Suppressor macrophage treated with lipopolysaccharide for 4 hours (primary cell): Measurements from ENCODE around the gene NTN4.
"Not testable (repeated sequence)": the region's sequence is repeated elsewhere in the genome, so short reads cannot be mapped to it uniquely, and the experiment has no call there.

Source experiments
- DNase-seq: peaks from one replicate; pipeline ENCODE4 v3.0.0-alpha.2; 2020

The NTN4 gene

DNA sequence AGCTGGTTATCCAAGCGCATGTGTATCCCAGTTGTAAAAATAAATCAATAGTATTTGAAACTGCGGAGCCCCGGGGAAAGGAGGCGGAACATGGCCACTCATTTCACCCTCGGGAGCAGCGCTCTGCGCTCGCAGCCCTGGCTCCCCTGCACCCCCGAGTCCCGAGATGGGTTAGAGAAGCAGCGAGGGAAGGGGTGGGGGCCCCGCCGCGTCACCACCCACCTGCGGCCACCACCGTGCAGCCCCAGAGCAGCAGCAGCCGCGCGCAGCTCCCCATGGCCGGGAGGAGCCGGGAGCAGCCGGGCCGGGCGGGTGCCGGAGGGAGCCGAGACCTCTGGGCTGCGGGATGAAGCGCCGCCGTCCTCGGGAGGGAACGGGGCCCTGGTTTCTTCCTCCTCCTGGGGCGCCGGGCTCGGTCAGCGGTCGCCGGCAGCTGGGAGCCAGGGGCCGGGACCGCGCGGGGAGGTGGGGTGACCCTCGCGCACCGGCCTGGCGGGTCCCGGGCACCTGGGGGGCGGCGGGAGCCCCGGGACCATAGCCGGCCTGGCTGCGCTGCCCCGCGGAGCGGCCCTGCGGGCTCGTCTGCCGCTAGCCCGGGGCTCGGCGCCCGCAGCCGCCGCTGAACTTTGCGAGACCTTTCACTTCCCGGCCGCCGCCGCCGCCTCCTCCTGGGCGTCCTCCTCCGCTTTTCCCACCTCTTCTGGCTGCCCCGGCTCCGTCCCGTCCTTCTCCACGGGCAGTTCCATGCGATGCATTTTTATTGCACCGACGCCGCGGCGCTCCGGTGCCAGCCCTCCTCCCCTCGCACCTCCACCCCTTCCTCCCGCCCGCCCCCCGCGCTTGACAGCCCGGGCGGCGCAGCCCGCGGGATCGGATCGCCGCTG lies at the start of gene NTN4:
TSS of gene NTN4 (minus strand) at position 732 of the 884 bp plus-strand sequence. CDS start at position 277, 455 bp downstream.
- DNase-seq, result peak; percentile 36

GRCh38 chr12:95838125-95838524 lies 47.6 kb upstream of the NTN4 start:
- no peak for DNase-seq

- DNase-seq, result no peak
Observed at GRCh38 chr12:95837240-95838038, 46.9 kb upstream of the NTN4 start.

GRCh38 chr12:95836630-95837239 lies 46.2 kb upstream of the NTN4 start:
- DNase-seq, result no peak

- DNase-seq, result no peak
Observed at GRCh38 chr12:95836185-95836609, 45.6 kb upstream of the NTN4 start.

- no peak for DNase-seq
Observed at GRCh38 chr12:95834572-95834971, 44.0 kb upstream of the NTN4 start.

DNA sequence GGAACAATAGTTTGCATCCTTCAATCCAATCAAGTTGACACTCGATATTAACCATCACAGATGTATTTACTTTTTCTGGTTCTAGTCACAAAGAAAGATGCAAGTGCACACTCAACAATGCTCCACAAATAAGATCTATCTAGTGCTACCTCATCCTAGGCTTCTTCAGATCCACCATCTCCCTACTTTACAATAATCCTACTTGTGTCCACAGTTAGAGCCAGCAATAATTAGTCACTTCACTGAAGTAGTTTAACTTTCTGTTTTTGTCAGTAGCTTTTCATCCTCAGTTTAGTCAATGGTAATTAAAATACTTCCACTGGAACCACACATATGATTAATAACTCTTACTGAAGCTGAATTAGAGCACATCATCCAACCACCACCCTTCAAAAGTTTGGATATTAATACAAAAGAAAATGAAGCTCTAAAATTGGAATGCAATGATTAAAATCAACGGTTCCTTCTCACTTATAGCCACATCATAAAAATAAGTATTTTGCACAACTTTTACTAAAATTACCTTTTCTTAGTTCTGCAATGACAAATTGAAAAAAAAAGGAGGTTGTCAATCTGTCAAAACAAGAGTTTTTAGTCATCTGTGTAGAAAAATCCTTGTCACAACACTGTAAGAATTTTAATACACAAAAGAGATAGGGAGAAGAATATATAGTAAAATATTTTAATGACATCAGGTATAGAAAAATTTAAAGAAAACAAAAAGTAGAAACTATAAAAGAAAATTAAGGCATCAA lies 39.9 kb upstream of the NTN4 start:
- no peak for DNase-seq

- no peak for DNase-seq
Observed at GRCh38 chr12:95829395-95829794, 38.8 kb upstream of the NTN4 start.

DNA sequence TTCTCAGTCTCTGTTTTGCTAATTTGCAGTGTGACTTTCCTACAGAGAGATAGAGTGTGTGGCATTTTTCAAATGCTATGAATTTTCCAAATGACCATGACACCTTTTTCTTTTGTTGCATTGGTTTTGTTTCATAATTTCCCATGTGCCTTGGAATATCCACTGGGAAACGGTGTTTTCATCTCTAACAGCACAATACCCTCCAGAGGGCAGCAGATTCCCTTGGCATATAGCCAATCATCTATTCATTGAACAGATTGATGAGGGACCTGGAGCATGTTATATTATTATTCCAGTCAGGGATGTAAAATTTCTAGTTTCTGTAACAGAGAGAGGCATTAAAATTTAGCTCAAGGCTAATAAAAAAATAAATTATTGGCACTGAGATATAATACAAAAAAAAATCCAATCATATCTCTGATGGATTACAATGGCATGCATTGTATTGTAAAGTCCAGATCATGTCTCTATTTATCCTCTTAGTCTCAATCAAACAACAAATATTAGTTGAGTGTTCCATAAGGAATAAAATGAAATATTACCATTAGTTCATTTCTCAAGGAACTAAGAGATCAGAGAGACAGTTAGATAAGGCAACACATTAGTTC lies 29.6 kb upstream of the NTN4 start:
- DNase-seq, result peak; percentile 45

DNA sequence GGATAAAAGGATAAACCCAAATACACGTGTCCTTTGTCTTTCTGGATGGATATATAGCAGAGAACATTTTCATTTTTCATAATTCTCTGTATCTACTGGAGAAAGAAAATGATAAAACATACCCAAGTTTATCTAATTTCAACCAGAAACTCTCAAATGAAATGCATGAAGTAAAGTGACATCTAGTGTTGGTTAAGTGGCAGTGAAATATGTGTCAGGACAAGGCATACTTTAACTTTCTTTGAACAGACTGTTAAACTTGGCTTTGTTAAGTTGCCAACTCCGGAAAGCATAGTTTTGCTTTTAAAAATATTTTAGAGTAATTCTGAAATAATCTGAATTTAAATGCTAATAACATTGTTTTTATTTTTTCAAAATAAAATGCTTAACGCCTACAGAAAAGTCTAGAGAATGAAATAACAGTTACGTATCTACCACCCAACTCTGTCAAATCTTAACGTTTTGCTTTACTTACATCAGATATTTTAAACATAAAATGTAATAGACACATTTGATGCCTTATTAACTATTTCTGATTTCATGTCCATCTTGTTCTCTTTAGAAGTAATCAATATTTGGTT lies 25.2 kb upstream of the NTN4 start:
- DNase-seq, result no peak

- not testable (repeated sequence) for DNase-seq
Observed at GRCh38 chr12:95812155-95812554, 21.6 kb upstream of the NTN4 start.

- no peak for DNase-seq
Observed at GRCh38 chr12:95810411-95810810, 19.8 kb upstream of the NTN4 start.

DNA sequence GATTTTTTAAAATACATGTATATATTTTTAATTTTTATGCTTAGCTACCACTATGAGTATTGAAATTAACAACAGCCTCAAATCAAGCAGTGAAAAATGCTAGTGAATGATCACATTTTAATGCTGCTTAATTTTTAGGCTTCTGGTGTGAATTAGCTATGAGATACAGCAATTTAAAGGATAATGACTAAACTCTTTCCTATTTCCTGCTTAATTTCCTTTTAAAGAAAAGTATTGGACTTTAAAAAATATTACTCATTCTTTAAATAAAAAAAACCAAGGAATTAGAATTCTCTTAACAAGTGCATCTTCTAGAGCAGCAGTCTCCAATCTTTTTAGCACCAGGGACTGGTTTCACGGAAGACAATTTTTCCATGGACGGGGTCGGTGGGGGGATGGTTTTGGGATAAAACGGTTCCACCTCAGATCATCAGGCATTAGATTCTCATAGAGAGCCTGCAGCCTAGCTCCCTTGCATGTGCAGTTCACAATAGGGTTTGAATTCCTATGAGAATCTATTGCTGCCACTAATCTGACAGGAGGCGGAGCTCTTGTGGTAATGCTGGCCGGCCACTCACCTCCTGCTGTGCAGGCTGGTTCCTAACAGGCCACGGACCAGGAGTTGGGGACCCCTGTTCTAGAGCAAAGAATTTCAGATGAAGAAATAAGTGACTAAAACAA lies 18.6 kb upstream of the NTN4 start:
- DNase-seq, result no peak

DNA sequence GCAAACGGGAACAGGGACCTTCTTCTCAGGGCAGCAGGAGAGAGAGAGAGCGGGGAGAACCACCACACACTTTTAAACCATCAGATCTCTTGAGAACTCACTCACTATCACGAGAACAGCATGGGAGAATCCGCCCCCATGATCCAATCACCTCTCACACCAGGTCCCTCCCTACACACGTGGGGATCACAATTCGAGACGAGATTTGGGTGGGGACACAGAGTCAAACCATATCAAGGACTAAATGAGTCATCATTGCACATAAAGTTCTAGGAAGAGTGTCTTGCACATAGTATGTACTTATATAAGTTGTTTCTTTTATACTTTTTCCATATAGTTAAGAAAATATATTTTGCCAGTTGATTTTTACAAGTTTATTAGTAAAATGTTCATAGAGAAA lies 17.6 kb upstream of the NTN4 start:
- no peak for DNase-seq

GRCh38 chr12:95805864-95806671 lies 15.5 kb upstream of the NTN4 start:
- peak; percentile 12 for DNase-seq

DNA sequence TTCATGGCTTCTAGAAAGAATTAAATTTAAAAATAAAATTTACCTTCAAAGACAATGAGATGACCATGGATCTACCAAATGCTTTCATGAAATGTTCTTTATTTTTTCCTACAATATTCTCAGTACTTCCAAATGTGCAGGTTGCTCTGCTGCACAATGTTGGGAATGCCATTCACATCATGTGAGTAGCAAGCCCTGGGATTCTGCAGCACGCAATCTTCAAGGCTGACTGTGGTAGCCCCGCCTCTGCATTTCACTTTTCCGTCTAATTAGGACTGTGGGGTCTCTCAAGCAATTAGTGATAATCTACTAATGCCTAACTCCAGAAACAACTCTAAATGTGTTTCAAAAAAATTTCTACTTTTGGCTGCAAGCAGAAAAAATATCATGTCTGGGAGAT lies 13.7 kb upstream of the NTN4 start:
- DNase-seq, result no peak

- DNase-seq, result no peak
Observed at GRCh38 chr12:95803817-95804216, 13.3 kb upstream of the NTN4 start.

DNA sequence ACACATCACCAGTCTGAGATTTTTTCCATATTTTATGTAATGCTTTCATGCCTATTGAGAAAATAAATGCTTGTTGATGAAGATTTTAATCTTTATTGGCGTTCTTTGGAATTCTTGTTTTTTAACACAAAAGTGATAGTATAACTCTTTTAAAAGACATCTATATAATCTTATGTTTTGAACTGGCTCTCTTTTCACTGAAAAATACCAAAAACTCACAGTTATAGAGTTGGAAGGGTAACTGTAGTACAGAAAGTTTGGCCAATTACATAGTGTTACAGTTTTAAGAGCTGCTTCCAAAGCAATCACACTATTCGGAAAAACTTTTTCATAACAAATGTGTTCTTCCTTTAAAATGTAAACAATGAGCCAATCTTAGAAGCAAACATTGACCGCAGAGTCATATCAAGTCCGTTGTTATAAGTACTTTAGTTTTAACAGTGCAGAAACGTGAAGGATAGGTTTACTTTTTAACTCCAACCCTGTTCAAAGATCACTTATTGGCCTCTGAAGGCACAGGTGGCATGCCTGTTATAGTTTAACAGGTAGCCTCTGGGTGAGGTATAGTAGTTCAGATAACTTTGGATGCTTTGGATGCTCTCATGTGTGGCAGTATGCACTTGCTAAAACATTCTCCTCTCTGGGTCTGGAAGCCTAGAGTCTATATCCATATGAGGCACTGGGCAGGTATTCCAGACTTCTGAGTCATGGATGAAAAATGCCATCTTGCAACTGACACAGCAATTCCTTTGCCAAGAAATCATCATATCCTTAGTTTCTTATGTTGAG lies 12.1 kb upstream of the NTN4 start:
- no peak for DNase-seq

DNA sequence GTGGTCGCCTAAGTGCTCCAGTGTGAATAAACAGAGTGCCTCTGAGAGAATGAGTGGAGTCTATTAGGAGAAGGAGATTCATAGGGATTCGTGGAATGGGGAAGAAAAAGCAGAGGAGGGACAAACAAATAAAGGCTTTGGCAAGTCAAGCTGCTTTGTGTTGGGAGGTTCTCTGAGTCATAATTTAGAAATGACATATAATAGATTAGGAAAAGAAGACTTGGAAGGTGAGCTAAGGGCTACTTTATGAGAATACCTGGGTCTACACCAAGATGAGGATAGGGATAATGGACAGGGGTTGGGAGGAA lies 6.4 kb upstream of the NTN4 start:
- no peak for DNase-seq
